ENCODE measurements around the gene TLR8.

The TLR8 gene

GRCh38 chrX:12871257-12871656 is 35.2 kb upstream of the TLR8 start:
- Mint-ChIP-seq H3K9me3 (peaks cover 45% of the 10 kb centered on the region), H3K36me3 (ENCODE audit: low read depth) (no peaks in the 10 kb centered on the region), H3K27ac (no peak overlapping the region), H3K27me3 (ENCODE audit: low read depth, poor library complexity) (no peaks in the 10 kb centered on the region), H3K4me3 (no peak overlapping the region), H3K4me1 (peaks cover 7% of the 10 kb centered on the region)
- DNase-seq: no peak
- TF ChIP-seq CTCF (IDR thresholded peaks at IDR 0.05): no peak

GRCh38 chrX:12872741-12873140 is 33.7 kb upstream of the TLR8 start:
- H3K4me3 Mint-ChIP-seq: no peak overlapping the region
- H3K27me3 Mint-ChIP-seq (ENCODE audit: low read depth, poor library complexity): no peaks in the 10 kb centered on the region
- DNase-seq: no peak
- TF ChIP-seq CTCF (IDR thresholded peaks at IDR 0.05): no peak
- peaks cover 13% of the 10 kb centered on the region for H3K4me1 Mint-ChIP-seq
- peaks cover 46% of the 10 kb centered on the region for H3K9me3 Mint-ChIP-seq
- no peak overlapping the region for H3K27ac Mint-ChIP-seq
- no peaks in the 10 kb centered on the region for H3K36me3 Mint-ChIP-seq (ENCODE audit: low read depth)

DNA sequence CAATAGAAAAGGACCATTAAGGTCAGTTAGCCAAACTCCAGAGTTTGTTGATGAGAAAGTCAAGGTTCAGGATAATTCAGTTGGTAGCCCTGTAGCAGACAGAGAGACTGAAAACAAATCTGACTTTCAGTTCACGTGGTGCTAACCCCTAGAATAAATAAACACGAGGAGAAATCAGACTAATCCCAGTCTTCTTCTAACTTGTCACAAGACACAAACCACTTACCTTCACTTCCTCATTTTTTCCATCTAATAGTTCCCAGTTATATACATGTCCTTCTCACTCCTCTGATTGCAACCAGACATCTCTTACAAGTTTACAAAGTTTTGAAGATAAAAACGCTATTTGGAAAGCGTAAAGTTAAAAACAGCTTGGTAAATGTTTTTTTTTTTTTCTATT is 31.8 kb upstream of the TLR8 start:
- H3K9me3 Mint-ChIP-seq: peaks cover 33% of the 10 kb centered on the region
- H3K36me3 Mint-ChIP-seq (ENCODE audit: low read depth): no peaks in the 10 kb centered on the region
- no peaks in the 10 kb centered on the region for H3K27me3 Mint-ChIP-seq (ENCODE audit: low read depth, poor library complexity)
- TF ChIP-seq CTCF (IDR thresholded peaks at IDR 0.05): no peak
- DNase-seq: no peak
- peaks cover 14% of the 10 kb centered on the region for H3K4me1 Mint-ChIP-seq
- H3K27ac Mint-ChIP-seq: peak overlapping the region; percentile 19
- no peak overlapping the region for H3K4me3 Mint-ChIP-seq

- DNase-seq: no peak
- H3K27ac Mint-ChIP-seq: peak overlapping the region; percentile 51
- H3K36me3 Mint-ChIP-seq (ENCODE audit: low read depth): no peaks in the 10 kb centered on the region
- H3K4me3 Mint-ChIP-seq: no peak overlapping the region
- peaks cover 32% of the 10 kb centered on the region for H3K9me3 Mint-ChIP-seq
- no peak for TF ChIP-seq CTCF (IDR thresholded peaks at IDR 0.05)
- peaks cover 14% of the 10 kb centered on the region for H3K4me1 Mint-ChIP-seq
- no peaks in the 10 kb centered on the region for H3K27me3 Mint-ChIP-seq (ENCODE audit: low read depth, poor library complexity)
Observed at GRCh38 chrX:12877386-12877785, 29.0 kb upstream of the TLR8 start.

DNA sequence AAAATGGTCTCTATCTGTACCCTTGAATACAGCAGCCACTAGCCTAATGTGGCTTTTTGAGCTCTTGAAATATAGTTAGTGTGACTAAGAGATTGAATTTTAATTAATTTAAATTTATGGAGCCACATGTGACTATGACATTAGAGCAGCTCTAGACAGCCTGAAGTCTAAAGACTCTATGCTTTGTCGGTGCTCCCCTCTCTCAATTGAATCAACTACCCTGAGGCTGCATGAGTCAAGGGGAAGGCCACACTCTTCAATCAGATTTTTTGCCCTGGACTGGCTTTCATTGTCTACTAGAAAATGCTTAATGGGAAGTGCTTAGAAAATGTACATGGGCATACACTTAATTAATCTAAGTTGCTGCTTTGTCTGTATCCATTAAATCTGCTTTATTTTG is 27.9 kb upstream of the TLR8 start:
- peaks cover 24% of the 10 kb centered on the region for H3K9me3 Mint-ChIP-seq
- peaks cover 14% of the 10 kb centered on the region for H3K4me1 Mint-ChIP-seq
- no peak for DNase-seq
- no peaks in the 10 kb centered on the region for H3K36me3 Mint-ChIP-seq (ENCODE audit: low read depth)
- no peak overlapping the region for H3K4me3 Mint-ChIP-seq
- no peak for TF ChIP-seq CTCF (IDR thresholded peaks at IDR 0.05)
- H3K27me3 Mint-ChIP-seq (ENCODE audit: low read depth, poor library complexity): no peaks in the 10 kb centered on the region
- no peak overlapping the region for H3K27ac Mint-ChIP-seq

DNA sequence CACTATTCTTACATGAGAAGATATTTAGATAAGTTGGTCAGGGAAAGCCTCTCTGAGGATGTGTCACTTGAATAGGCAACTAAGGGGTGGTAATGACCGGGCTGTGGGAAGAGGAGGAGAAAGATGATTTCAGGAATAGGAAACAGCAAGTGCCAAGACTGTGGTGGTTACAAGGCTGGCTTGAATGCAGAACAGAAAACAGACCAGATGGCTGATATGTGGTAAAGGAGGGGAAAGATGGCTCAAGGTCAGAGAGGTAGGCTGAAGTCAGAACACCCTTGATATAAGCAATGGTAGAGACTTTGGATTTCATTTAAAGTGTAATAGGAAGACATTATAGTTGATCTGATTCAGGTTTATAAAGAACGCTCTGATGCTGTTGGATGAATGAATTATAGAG is 24.5 kb upstream of the TLR8 start:
- DNase-seq: no peak
- Mint-ChIP-seq H3K4me3 (no peak overlapping the region), H3K9me3 (peaks cover 19% of the 10 kb centered on the region), H3K27me3 (ENCODE audit: low read depth, poor library complexity) (peaks cover 12% of the 10 kb centered on the region), H3K27ac (no peak overlapping the region), H3K36me3 (ENCODE audit: low read depth) (no peaks in the 10 kb centered on the region), H3K4me1 (peaks cover 7% of the 10 kb centered on the region)
- TF ChIP-seq CTCF (IDR thresholded peaks at IDR 0.05): no peak

Measured in nephron progenitor cell (in vitro differentiated cells).